Mesendoderm (in vitro differentiated cells): Measurements from ENCODE around the gene GGA2.
A peak's percentile ranks its signal among the peaks of the same experiment; 100 is the strongest.

Experiments used
- DNase-seq: peaks from one replicate; pipeline ENCODE4 v3.0.0; 2013
- H2AK5ac ChIP-seq: 2 replicates; pipeline ENCODE4 v1.6.1; 2013; ENCODE audit warnings: low read length, inconsistent platforms
- H2BK120ac ChIP-seq: 2 replicates; pipeline ENCODE4 v1.6.1; 2013; ENCODE audit warnings: low read depth, mild to moderate bottlenecking, low read length, moderate library complexity, mixed read lengths
- H2BK15ac ChIP-seq: replicated peaks from 2 replicates; pipeline ENCODE4 v1.6.1; 2013; ENCODE audit warnings: low read depth, mild to moderate bottlenecking, moderate library complexity
- H2BK5ac ChIP-seq: 2 replicates; pipeline ENCODE4 v1.6.1; 2013; ENCODE audit warnings: low read length, inconsistent platforms
- H3K18ac ChIP-seq: 2 replicates; pipeline ENCODE4 v1.6.1; 2013; ENCODE audit warnings: mild to moderate bottlenecking, low read length, mixed read lengths
- H3K23ac ChIP-seq: one replicate; pipeline ENCODE4 v1.6.1; 2013; ENCODE audit warnings: low read length
- H3K27ac ChIP-seq: 2 replicates; pipeline ENCODE4 v1.5.1; 2013; ENCODE audit warnings: low read depth, mild to moderate bottlenecking, inconsistent platforms, low read length, moderate library complexity
- H3K27me3 ChIP-seq: 2 replicates; pipeline ENCODE4 v1.6.1; 2013; ENCODE audit warnings: low read length, control low read depth, mild to moderate bottlenecking, inconsistent platforms; ENCODE audit not compliant: insufficient read depth, poor library complexity
- H3K36me3 ChIP-seq: 2 replicates; pipeline ENCODE4 v1.6.1; 2013; ENCODE audit warnings: low read length, inconsistent platforms; ENCODE audit not compliant: control insufficient read depth, insufficient read depth
- H3K4ac ChIP-seq: one replicate; pipeline ENCODE4 v1.6.1; 2013; ENCODE audit warnings: low read depth, mild to moderate bottlenecking, low read length, moderate library complexity
- H3K4me1 ChIP-seq: 2 replicates; pipeline ENCODE4 v1.6.1; 2013; ENCODE audit warnings: low read depth, low read length, inconsistent platforms; ENCODE audit not compliant: control insufficient read depth
- H3K4me2 ChIP-seq: 2 replicates; pipeline ENCODE4 v1.6.1; 2013; ENCODE audit warnings: low read length
- H3K4me3 ChIP-seq: 2 replicates; pipeline ENCODE4 v1.5.1; 2013; ENCODE audit warnings: mild to moderate bottlenecking, low read length
- H3K56ac ChIP-seq: one replicate; pipeline ENCODE4 v1.6.1; 2013; ENCODE audit warnings: low read length
- H3K79me1 ChIP-seq: 2 replicates; pipeline ENCODE4 v1.6.1; 2013; ENCODE audit warnings: low read length, inconsistent platforms
- H3K79me2 ChIP-seq: 2 replicates; pipeline ENCODE4 v1.6.1; 2013; ENCODE audit warnings: mild to moderate bottlenecking, low read length; ENCODE audit not compliant: control insufficient read depth, insufficient read depth
- H3K9ac ChIP-seq: 2 replicates; pipeline ENCODE4 v1.6.1; 2013; ENCODE audit warnings: low read length, inconsistent platforms
- H4K5ac ChIP-seq: one replicate; pipeline ENCODE4 v1.6.1; 2013; ENCODE audit warnings: low read length
- H4K8ac ChIP-seq: one replicate; pipeline ENCODE4 v1.6.1; 2013; ENCODE audit warnings: low read depth, mild to moderate bottlenecking, control low read depth, low read length, moderate library complexity
- WGBS: extraction: QIAGEN DNeasy Blood & Tissue Kit; methylation state at CpG from one replicate; pipeline ENCODE4 v1.1.7; 2013; ENCODE audit warnings: low lambda C conversion rate, missing lambda C conversion rate; ENCODE audit not compliant: insufficient coverage; ENCODE audit errors: extremely low coverage; 5-methylcytosine and 5-hydroxymethylcytosine counted together

The GGA2 gene

DNA sequence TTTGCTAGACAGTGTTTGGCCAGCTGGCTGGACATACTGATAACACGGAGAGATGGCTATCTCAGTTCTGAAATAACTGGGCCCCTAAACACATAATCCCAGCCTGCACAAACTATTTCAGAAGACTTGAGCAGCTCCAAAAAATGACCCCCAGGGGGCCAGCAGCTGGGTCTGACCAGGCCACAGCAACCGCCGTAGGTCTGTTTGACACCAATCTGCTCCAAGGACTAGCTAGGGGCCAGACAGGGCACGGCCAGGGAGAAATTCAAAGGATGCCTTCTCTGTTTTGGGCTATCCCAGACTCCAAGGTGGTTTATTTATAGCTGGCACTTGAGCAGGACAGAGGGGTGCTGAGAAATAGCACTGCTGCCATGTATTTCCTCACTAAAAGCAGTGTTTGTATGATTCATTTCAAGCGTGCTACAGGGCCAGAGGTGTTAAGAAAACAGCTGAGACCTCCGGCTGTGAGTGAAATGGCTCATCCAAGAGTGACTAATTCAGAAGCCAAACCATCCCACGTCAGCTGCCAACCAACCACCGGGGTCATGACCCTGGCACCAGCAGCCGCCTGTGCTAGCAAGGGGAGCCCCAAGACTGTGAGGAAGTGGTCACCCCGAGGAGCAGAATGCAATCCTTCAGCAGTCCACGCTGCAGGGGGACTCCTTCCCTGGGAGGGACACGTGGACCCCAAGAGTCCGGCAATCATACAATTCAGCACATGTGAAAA is 5.7 kb downstream of the GGA2 start:
- peaks cover 38% of the 10 kb centered on the region for H3K79me1 ChIP-seq
- peaks cover 6% of the 10 kb centered on the region for H3K4me1 ChIP-seq
- DNase-seq, result peak; percentile 87

DNA sequence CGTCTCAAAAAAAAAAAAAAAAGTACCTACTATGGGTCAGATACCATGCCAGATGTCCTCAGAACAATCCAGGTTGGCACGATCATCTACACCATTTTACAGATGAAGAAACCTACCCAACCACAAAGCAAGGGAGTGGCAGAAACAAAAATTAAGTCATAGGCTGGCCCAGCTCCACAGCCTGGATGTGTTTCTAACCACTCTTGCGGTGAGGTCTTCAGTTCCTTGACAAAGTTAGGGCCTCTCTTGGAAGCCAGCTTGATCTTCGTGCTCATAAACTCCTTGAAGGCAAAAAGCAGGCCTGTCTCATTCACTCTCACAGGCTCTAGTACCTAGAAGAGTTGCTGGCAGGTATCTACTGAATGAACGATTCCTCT is 6.2 kb downstream of the GGA2 start:
- peak overlapping the region; percentile 24 for H3K23ac ChIP-seq
- H3K36me3 ChIP-seq, result no peaks in the 10 kb centered on the region
- H3K18ac ChIP-seq, result no peak overlapping the region
- H3K79me1 ChIP-seq, result peaks cover 34% of the 10 kb centered on the region
- H2AK5ac ChIP-seq, result no peak overlapping the region
- no peak overlapping the region for H4K8ac ChIP-seq
- no peak overlapping the region for H3K4me3 ChIP-seq
- no CpG with 5 or more reads among the region's 5 CpGs for WGBS
- no peak overlapping the region for H3K4ac ChIP-seq
- DNase-seq, result no peak
- H2BK5ac ChIP-seq, result no peak overlapping the region
- H4K5ac ChIP-seq, result no peak overlapping the region
- no peaks in the 10 kb centered on the region for H3K27me3 ChIP-seq
- peaks cover 81% of the 10 kb centered on the region for H3K79me2 ChIP-seq
- peaks cover 6% of the 10 kb centered on the region for H3K4me1 ChIP-seq
- no peak overlapping the region for H3K9ac ChIP-seq
- H2BK15ac ChIP-seq, result no peak overlapping the region
- H3K27ac ChIP-seq, result no peak overlapping the region
- H2BK120ac ChIP-seq, result no peak overlapping the region
- H3K4me2 ChIP-seq, result no peak overlapping the region
- H3K56ac ChIP-seq, result no peak overlapping the region

More for the DNA sequence above, 5.7 kb downstream of the GGA2 start:
- Histone ChIP-seq H2BK15ac (no peak overlapping the region), H2BK5ac (no peak overlapping the region), H3K18ac (no peak overlapping the region), H4K5ac (no peak overlapping the region), H3K36me3 (no peaks in the 10 kb centered on the region), H3K4me3 (no peak overlapping the region), H3K27me3 (no peaks in the 10 kb centered on the region), H3K27ac (peak overlapping the region; percentile 23), H3K23ac (peak overlapping the region; percentile 24), H3K4me2 (no peak overlapping the region), H3K79me2 (peaks cover 86% of the 10 kb centered on the region), H3K4ac (no peak overlapping the region), H2BK120ac (no peak overlapping the region), H3K9ac (peak overlapping the region; percentile 8), H3K56ac (no peak overlapping the region), H2AK5ac (no peak overlapping the region), H4K8ac (no peak overlapping the region)
- no CpG with 5 or more reads among the region's 13 CpGs for WGBS

DNA sequence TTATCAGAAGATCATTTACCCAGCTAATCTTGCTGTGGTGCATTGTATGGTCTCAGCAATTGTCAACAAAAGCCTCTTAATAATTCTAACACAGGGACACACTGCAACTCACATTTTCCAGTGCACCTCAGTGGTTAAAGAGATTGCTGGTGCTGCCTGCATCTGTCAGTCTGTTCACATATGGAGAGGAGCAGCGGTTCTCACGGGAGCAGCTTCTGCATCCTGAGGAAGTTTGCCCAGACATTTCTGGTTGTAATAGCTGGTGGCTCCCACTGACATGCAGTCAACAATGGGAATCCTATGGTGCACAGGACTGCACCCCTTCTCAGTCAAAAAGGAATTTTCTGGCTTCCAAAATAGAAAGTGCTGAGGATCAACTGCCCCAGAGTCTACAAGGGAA is 7.8 kb downstream of the GGA2 start:
- Histone ChIP-seq H3K27me3 (no peaks in the 10 kb centered on the region), H3K56ac (no peak overlapping the region), H3K79me1 (peaks cover 35% of the 10 kb centered on the region), H2BK5ac (no peak overlapping the region), H3K9ac (no peak overlapping the region), H3K4me2 (no peak overlapping the region), H3K36me3 (no peaks in the 10 kb centered on the region), H3K79me2 (peaks cover 75% of the 10 kb centered on the region), H3K27ac (no peak overlapping the region), H3K4me3 (no peak overlapping the region), H2BK15ac (no peak overlapping the region), H2BK120ac (no peak overlapping the region), H3K4ac (no peak overlapping the region), H3K18ac (no peak overlapping the region), H2AK5ac (no peak overlapping the region), H3K4me1 (peaks cover 6% of the 10 kb centered on the region), H4K5ac (no peak overlapping the region), H3K23ac (no peak overlapping the region), H4K8ac (no peak overlapping the region)
- DNase-seq, result no peak
- no CpG with 5 or more reads among the region's 2 CpGs for WGBS

DNA sequence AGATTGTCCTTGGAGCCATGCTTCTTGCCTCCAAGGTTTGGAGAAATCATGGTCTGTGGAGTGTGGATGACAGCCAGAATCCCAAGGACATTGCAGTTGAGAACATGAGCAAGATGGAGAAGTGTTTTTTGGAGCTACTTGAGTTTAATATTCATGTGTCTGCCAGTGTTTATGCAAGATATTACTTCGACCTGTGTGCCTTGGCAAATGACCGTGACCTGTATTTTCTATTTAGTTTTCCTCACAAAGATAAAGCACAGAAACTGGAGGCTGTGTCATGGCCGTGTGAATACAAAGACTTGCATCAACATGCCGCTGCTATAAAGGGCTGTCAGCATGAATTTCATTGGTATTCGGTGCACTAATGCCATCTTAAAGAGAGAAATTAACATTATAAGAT is 9.0 kb downstream of the GGA2 start:
- Histone ChIP-seq H3K27ac (no peak overlapping the region), H3K9ac (no peak overlapping the region), H3K23ac (no peak overlapping the region), H2AK5ac (no peak overlapping the region), H3K4me3 (no peak overlapping the region), H2BK5ac (no peak overlapping the region), H2BK120ac (no peak overlapping the region), H3K36me3 (no peaks in the 10 kb centered on the region), H3K27me3 (no peaks in the 10 kb centered on the region), H3K56ac (no peak overlapping the region), H3K18ac (no peak overlapping the region), H3K79me1 (peaks cover 33% of the 10 kb centered on the region), H4K5ac (no peak overlapping the region), H3K4me2 (no peak overlapping the region), H3K79me2 (peaks cover 67% of the 10 kb centered on the region), H3K4ac (no peak overlapping the region), H2BK15ac (no peak overlapping the region), H3K4me1 (peaks cover 6% of the 10 kb centered on the region), H4K8ac (no peak overlapping the region)
- no CpG with 5 or more reads among the region's 5 CpGs for WGBS
- DNase-seq, result no peak

DNA sequence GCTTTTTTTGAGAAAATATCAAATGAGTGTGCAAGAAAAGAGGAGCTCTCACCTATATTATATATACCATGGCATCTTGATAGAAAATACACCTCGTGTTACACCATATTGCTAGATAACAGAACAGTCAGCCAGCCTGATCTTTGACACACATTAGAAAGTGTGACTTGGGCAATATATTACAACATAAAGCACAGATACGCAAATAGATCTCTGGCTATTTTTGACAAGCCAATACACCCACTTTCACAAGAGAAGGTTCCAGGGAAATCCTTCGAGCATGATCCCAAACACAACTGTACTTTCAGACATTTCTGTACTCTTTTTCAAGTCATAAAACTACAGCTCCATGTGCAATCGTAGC is 9.4 kb downstream of the GGA2 start:
- Histone ChIP-seq H3K23ac (no peak overlapping the region), H3K56ac (no peak overlapping the region), H2BK5ac (no peak overlapping the region), H3K4me3 (no peak overlapping the region), H4K8ac (no peak overlapping the region), H3K79me1 (peaks cover 30% of the 10 kb centered on the region), H3K4me2 (no peak overlapping the region), H3K9ac (no peak overlapping the region), H2AK5ac (no peak overlapping the region), H2BK15ac (no peak overlapping the region), H3K18ac (no peak overlapping the region), H4K5ac (no peak overlapping the region), H3K27me3 (no peaks in the 10 kb centered on the region), H3K4me1 (peaks cover 6% of the 10 kb centered on the region), H3K36me3 (no peaks in the 10 kb centered on the region), H3K4ac (no peak overlapping the region), H3K27ac (no peak overlapping the region), H3K79me2 (peaks cover 62% of the 10 kb centered on the region), H2BK120ac (no peak overlapping the region)
- no CpG with 5 or more reads among the region's 4 CpGs for whole genome bisulfite sequencing
- no peak for DNase-seq
